NCI-H460 (cell line): ENCODE measurements around the gene TMED10. TPM values are rescaled to one million over a fixed set of nuclear protein-coding genes. Genes with fewer than 3 reads are reported as not detected.

Experiments
- DNase-seq: peaks from one replicate; pipeline ENCODE4 v3.0.0-alpha.2; 2016; ENCODE audit warnings: low read depth; ENCODE audit errors: extremely low read depth
- polyA plus RNA-seq: library from polyadenylated mRNA; depleted of rRNA; stranded (reverse); fragments of >200 nt; gene quantifications from 2 replicates; pipeline ENCODE4 v1.2.3, GENCODE V29; 2014; cell fraction: nucleus; rRNA removed
- total RNA-seq: library from RNA; depleted of rRNA; stranded (reverse); fragments of >200 nt; shearing (Covaris generic); gene quantifications from 2 replicates; pipeline ENCODE4 v1.2.3, GENCODE V29; 2014; rRNA removed

TMED10 gene
- total RNA-seq = 337 and 371 TPM in 2 replicates
- 232 and 324 TPM in 2 replicates for polyA plus RNA-seq

DNA sequence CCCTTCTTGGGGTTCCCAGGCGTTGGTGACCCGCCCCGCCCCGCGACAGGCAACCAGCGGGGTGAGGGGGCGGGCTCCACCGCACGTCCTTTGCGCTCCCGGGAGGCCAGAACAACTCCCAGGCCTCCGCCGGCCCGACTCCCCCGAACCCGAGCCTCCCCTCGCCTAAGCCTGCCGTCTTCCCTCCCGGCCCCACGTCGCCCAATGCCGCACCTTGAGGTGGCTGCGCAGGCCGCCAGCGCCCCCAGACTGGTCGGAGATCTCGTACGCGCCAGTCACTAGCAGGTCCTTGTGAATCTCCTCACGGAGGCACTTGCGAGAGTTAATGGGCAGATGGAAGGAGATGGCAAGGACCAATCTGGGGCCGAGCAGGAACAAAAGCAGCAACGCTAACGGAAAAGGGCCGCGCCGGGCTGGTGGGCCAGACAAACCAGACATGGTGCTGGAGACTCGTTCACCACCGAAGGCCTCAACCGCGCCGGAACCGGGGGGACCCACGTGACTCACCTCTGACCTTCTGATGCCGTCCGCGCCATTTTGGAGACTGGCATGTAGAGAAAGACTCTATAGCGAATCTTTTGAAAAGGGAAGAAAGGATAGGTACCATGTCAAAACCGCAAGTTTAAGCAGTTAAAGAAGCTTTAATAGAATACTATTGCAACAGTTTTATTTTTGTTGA, at the start of gene TMED10:
TMED10 (minus strand) TSS at position 471 of the 679 bp plus-strand sequence; CDS start at position 438, 33 bp downstream.
- DNase-seq = peak; percentile 89

GRCh38 chr14:75224561-75224960, 48.1 kb upstream of the TMED10 start:
- no peak for DNase-seq

GRCh38 chr14:75223664-75224154, 47.3 kb upstream of the TMED10 start:
- no peak for DNase-seq

DNA sequence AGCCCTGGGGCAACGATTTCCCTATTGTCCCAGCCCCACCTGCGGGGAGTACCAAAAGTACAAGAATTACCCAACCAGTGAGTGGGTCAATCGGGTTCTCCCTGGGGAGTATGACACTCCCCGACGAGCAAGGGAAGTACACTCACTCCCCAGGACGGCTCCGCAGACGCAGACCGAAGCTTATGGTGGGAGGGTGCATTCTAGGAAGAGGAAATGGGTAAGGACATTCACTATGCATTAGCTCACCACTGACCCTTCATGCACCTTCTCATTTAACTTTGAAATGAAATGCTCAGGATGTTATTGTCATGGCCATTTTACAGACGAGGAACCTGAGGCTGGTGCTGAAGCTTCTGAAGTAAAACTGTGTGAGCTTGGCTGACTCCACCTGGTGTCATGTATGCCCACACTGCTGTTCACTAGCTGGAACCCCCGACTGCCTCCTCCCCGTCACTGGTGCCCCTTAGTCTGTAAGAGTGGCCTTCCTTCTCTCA, 45.8 kb upstream of the TMED10 start:
- DNase-seq = no peak

DNA sequence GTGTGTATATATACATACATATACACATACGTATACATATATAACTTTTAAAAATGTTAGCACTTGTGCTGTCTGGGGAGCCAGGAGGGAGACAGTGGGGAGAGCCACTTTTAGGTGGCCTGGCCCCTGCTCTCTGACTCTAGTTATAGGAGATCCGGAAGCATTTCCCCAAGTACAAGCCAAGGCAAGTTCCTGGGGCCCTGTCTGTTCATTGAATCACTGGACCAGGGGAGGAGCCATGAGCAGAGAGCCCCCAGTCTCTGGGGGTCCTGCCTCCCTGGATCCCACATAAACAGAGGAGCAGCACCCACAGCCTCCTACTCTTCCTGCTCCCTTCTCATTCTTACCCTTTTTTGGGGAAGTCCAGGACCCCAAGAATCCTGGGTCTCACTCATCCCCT, 45.4 kb upstream of the TMED10 start:
- no peak for DNase-seq

DNA sequence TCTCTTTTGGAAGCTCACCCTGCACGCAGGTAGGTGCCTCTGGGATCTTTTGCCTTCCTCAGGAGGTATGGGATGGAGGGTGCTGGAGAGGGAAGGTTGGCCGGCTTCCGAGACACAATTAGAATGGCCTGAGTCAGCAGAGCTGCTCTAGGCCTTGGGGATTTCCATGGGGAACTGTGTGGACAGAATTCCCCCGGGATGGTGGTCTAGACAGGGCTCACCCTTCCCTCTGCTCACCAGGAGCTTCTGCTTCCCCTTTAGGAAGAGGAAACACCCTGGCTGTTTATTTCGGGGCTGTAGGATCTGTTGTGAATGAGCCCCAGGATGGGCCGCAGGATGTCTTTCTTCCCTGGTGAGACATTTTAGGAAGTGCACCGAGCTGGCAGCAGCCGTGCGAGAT, 43.7 kb upstream of the TMED10 start:
- no peak for DNase-seq

GRCh38 chr14:75217508-75218206, 41.2 kb upstream of the TMED10 start:
- no peak for DNase-seq

- no peak for DNase-seq
These were observed 40.1 kb upstream of the TMED10 start for GRCh38 chr14:75216427-75217006.

DNA sequence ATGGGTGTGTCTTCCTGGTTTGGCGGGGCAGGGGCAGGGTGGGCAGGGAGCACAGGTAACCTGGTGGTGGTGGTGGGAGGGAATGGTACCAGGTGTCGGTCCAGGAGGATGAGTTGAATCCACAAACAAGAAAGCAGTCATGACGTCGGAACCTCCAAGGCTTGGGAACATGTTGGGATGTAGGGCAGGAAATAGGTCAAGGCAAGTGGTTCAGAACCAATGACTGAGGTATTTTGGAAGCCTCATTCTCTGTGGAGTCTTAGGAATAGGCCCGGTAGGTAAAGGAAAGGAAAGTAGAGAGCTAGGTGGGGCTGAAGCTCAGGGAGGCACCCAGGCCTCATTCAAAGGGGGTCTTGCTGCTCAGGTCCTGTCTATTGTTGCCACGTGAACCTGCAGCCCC, 39.1 kb upstream of the TMED10 start:
- DNase-seq = no peak

DNA sequence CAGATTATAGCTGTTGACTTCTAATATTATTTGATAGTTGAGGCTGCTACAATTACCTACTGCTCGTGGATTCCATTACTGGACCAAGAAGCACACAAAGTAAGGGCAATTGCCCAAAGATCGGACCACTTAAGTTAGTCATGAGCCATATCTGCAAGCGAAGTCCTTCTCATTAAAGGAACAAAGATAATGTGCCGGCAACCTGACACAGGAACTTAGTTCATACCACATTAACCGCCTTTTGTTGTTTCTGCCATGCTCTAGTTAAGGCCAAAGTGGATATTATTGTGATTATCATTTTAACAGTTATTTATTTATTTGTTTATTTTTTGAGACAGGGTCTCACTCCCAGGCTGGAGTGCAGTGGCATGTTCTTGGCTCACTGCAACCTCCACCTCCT, 38.1 kb upstream of the TMED10 start:
- no peak for DNase-seq

GRCh38 chr14:75213172-75213571, 36.8 kb upstream of the TMED10 start:
- DNase-seq = no peak

DNA sequence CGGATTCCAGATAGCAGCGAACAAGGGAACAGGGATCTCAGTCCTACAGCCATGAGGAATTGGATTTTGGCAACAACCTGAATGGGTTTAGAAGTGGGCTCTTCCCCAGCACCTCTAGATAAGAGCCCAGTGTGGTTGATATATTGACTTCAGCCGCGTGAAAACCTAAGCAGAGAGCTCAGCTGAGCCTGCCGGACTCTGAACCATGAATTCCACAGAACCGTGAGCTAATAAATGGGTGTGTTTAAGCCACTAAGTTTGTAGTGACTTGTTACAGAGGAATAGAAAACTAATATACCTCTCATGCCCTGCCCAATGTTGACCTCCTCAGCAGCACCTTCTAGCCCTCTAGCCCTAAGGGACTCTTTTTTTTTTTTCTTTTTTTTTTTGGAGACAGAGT, 32.4 kb upstream of the TMED10 start:
- no peak for DNase-seq

GRCh38 chr14:75206190-75206589, 29.8 kb upstream of the TMED10 start:
- no peak for DNase-seq

- DNase-seq = no peak
These were observed 29.2 kb upstream of the TMED10 start for GRCh38 chr14:75205591-75205990.

DNA sequence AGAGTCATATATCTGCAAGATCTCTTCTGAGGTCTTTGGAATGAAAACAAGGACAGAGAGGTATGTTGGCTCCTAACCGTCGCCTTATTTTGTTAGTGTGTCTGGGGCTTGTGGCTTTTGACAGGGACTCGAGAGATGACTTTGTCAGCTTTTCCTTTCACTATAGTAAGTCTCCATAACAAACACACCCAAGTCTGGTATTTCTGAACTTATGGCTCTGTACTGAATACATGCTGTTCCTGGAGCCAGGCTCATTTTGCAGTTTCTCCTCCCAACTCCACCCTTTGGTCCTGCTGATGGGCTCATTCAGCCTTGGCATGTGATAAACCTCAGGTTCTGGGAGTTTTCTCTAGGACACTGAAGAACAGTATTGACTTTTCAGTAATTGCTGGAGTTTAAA, 27.7 kb upstream of the TMED10 start:
- no peak for DNase-seq

DNA sequence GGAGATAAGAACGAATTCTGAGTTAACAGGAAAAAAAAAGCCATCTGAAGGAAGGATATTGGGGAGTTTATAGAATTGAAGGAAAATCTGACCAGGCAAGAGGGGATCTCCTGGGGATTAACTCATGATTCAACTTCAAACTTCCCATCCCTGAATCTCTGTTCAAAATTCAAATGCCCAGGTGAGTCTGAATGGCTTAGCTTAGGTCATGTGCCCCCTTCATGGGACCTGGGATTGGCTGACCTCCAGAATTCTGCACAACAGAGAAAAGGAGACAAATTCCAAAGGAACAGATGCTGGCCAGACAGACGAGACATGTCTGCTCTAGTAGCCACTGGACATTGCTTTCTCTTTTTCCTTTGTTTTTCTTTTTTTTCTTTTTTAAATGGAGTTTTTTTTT, 26.2 kb upstream of the TMED10 start:
- no peak for DNase-seq

- DNase-seq = no peak
These were observed 24.7 kb upstream of the TMED10 start for GRCh38 chr14:75201087-75201486.

GRCh38 chr14:75200451-75200850, 24.0 kb upstream of the TMED10 start:
- no peak for DNase-seq

GRCh38 chr14:75198291-75198933, 22.0 kb upstream of the TMED10 start:
- no peak for DNase-seq

GRCh38 chr14:75197338-75197737, 20.9 kb upstream of the TMED10 start:
- no peak for DNase-seq

DNA sequence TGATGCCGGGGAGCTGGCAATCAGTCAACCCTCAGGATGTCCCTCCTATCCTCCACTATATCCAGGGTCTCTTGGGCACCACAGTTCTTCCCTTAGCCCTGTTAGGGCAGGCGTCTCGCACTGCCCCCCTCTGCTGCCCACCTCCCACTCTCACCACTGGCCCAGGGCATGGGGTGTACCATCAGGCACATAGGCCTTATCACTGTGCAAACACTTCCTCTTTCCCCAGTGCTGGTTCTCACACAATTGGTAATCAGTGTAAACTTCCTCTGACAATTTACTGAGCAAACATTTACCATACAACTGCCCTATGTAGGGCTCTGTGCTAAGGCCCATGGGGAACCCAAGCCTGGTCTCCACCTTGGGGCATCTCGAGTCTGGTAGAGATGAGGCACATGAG, 20.1 kb upstream of the TMED10 start:
- DNase-seq = no peak
